Activated T-helper 1 cell treated with anti-CD3 and anti-CD28 coated beads, Interleukin-2, amount 50 U/mL, for 16 hours (primary cell): ENCODE measurements around the gene AGAP1.

Experiments
- DNase-seq, 2 donors: peaks; one replicate each; pipeline ENCODE4 v3.0.0-alpha.2; 2020; ENCODE audit warnings: low read depth in 1 of 2, low spot score in 1 of 2

The AGAP1 gene

GRCh38 chr2:235659767-235660322, 166.0 kb downstream of the AGAP1 start:
- no peak for DNase-seq

DNA sequence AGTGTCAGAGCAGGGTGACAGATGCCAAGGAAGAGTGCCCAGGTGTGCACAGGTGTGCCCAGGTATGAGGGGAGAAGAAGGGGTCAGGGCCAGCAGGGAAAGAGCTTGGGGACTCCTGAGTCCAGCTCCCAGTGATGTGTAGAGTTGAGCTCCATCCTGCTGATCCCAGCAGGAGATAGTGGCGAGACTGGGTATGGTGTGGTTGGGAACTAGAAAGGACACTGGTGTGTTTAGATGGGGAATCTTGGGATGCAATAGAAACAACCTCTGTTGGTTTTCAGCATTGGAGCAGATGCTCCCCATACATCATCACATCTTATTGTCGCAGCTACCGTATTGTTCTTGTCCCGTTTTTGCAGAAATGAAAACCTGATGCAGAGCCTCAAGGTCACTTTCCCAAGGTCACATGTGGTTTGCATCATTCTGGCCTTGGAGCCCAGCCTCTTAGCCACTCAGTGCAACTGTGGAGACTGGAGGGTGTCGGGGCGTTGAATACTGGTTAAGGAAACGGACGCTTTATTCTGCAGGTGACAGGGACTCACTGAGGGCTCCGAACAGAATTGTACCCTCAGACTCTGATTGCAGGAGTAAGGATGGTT, 166.7 kb downstream of the AGAP1 start:
- DNase-seq: no peak

- DNase-seq: no peak
These were observed 167.5 kb downstream of the AGAP1 start for GRCh38 chr2:235661167-235661937.

- DNase-seq: no peak
These were observed 168.1 kb downstream of the AGAP1 start for GRCh38 chr2:235661952-235662351.

DNA sequence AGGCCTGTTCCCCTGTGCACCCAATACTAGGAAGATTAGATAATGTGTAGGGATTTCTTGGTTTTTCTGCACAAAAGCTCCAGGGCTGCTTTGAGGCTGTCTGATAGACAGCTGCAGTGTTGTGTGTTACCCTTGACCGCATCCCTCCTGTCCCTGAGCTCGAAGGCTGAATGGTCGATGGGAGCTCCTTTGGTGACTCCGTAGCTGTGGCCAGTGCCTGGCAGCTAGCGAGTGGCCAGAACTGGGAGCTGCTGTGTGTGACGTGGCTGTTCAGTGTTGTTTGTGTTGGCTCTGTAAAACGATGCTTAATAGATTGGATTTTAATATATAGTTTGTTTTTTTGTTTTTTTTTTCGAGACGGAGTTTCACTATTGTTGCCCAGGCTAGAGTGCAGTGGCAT, 170.0 kb downstream of the AGAP1 start:
- DNase-seq: no peak

DNA sequence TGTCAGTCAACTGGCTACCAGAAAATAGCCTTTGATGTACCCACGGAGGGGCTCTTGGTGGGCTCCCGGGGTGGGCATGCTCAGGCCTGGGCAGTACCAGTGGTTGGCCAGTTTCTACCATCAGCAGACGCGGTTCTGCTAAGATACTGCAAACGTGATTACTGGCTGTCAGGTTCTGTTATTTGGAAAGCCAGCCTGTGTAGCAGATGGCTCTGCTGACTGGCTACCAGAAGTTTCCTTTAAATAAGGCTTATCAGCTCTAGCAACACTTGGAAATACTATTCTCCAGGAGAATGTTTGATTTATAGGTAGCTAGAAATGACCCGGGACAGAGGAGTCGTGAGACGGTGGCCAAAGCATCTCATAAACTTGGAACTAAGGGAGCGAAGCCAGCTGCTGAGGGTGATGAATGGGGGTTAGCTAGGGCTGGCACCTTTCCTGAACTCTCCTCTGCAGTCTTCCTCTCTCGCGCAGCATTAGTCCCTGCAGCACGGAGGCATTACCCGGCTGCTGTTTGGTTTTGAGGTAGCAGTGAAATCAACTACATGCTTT, 171.9 kb downstream of the AGAP1 start:
- DNase-seq: no peak

GRCh38 chr2:235666213-235666781, 172.5 kb downstream of the AGAP1 start:
- DNase-seq: no peak

GRCh38 chr2:235668782-235669181, 174.9 kb downstream of the AGAP1 start:
- no peak for DNase-seq

DNA sequence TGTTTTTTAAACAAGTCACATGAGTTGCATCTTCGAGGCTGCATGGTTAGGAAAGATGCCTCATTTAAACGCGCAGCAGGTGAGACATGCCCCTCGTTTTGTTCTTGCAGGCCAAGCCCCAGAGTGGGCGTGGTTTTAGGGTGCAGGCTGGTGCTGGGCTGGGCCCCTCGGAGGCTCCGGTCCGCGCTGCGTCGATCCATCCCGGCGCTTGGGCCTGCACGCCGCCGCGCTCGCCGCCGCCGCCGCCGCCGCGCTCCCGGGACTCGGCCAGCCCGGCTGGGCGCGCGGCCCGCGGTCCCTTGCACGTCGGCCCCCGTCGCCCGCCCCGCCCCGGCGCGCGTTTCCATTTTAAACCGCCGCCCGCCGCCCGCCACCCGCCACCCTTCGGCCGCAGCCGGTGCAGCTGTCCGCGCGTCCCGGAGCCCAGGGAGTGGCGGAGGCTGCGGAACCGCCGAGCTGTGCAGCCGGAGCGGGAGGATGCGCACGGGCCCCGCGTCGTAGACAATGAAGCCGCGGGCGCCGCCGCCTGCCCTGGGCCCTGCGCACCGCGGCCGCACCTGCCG, 175.5 kb downstream of the AGAP1 start:
- DNase-seq: no peak

DNA sequence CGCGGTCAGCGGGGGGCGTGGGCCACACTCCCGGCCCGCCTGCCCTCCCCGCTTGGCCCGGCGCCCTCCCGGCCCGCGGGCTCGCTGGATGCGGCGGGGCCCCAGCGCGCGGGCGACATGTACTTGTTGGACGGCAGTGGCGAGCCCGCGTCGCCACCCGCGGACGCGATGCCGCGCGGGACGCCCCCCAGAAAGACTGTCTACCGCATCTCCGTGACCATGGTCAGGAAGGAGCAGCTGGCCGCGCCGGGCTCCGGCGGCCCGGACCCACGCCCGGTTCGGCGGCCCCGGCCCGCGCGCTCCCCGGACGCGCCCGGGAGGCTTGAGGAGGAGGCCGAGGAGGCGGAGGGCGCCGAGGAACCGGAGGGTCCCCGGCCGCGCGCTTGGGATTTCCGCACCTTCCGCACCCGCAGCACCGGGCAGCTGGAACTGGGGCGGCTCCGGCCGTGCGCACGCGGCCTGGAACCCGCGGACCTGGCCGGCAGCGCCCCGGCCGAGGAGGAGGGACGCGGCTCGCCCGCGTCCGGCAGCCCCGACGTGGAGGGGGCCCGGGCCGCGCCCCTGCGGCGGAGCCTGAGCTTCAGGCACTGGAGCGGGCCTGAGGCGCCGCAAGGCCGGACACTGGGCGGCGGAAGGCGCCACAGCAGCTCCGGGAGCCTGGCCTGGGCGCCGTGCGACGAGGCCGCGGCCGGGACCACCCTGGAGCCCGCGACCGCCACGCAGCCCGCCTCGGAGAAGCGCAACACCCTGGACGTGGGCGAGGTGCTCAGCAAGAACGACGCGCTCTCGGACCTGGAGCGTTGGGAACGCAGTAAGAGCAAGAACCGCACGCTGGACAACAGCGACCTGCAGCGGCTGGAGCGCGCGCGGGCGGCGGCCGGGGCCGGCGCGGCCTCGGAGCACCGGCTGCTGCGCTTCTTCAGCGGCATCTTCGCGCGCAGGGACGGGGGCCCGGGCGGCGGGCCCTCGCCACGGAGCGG, 176.4 kb downstream of the AGAP1 start:
- no peak for DNase-seq

- DNase-seq: no peak
These were observed 177.3 kb downstream of the AGAP1 start for GRCh38 chr2:235670974-235671787.

DNA sequence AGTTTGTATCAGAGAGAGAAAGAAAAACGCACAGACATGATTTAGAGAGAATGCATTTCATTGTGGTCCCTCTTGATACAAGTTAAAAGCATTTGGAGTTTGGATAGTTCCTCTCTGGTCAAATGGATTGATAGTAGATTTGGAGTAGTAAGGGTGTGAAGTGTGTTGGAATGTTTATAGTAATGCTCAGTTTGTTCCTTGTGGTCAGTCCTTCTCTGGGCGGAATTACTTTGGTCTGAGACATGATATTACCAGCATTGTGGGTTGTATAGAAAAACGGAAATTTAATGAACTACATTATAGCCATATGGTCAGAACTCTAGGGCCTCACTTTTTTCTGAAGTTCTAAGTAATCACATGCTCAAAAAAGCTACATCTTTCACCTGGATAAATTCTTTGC, 178.9 kb downstream of the AGAP1 start:
- no peak for DNase-seq

GRCh38 chr2:235674146-235674545, 180.3 kb downstream of the AGAP1 start:
- DNase-seq: no peak

- no peak for DNase-seq
These were observed 181.0 kb downstream of the AGAP1 start for GRCh38 chr2:235674812-235675211.

DNA sequence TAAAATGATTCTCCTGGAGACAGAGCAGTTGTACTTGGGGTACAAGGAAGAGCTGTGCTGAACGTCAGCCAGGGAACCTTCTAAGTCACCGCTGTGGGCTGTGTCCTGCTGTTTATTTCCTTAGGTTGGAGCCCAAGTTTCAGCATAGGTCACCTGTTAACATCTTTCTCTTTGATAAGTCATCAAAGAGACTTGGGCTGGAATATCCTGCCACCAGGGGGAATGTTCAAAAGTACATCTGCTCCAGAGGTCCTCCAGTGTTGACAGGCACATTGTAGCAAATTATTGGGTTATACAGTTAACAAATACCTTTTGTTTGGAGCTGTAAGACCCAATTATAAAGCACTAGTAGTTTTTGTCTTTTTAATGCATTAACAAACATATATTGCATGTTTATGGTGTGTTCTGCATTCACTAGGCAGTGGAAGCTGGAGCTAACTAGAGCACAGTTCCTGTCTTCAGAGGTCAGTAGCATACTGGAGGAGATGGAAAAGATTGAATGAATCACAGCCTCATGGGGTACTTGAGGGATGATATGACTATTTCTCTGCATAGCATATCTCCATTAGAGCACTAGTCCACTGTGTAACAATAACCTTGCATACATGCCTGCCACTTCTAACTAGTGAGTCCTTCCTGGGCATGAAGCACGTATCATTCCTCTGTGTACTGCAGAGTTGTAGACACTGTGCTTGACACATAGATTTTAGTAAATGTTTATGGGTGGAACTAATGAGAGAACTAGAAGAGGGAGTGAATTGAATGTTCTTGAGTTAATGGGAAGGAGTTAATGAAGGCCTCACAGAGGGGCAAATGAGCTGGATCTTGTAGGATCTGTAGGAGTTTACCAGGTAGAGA, 182.1 kb downstream of the AGAP1 start:
- no peak for DNase-seq

DNA sequence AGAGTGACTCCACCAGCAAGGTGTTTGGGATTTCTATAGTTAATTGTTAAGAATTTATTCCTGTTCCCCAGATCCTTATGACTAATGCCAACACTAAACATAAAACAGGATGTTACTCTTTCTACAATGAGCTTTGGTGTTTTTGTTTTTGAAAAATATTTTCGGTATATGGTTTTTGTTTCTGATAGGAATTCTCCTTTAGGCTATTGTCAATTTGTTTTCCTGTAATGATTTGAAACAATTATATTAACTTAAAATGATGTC, 182.6 kb downstream of the AGAP1 start:
- no peak for DNase-seq

DNA sequence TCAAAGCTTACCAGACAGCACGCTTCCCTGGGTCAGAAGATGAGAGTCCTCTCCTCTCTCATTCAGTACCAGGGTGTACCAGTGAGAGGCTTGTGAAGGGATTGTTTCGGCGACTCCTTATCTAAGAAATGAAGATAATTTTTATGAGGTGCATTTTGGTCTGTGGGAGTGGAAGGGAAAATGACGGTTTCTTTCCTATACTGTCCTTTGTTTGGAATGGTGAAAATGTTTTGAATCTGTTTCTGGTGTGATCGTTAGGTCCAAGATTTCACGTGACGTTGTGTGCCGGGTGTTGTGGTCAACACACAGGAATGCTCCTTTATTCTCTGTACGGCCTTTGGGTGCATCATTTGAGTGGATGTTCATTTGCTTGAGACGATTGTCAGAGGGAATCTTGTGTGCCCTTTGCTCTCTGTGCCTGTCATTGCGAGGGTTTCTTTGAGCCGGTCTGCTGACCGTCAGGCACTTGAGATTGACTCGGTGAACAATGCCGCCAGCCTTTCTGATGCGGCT, 183.5 kb downstream of the AGAP1 start:
- no peak for DNase-seq

- no peak for DNase-seq
These were observed 184.1 kb downstream of the AGAP1 start for GRCh38 chr2:235677937-235678336.

GRCh38 chr2:235678712-235679111, 184.9 kb downstream of the AGAP1 start:
- DNase-seq: no peak
